ENCODE measurements around the gene MED27. TPM values are rescaled to one million over a fixed set of nuclear protein-coding genes. Genes with fewer than 3 reads are reported as not detected.

The MED27 gene
- total and polyA plus RNA-seq, 10 of the 15 experiments (the other 5 are each of a cell fraction or from before 2014, with no cell fraction given) = 20.3 to 50.3 (median 35.5) TPM

DNA sequence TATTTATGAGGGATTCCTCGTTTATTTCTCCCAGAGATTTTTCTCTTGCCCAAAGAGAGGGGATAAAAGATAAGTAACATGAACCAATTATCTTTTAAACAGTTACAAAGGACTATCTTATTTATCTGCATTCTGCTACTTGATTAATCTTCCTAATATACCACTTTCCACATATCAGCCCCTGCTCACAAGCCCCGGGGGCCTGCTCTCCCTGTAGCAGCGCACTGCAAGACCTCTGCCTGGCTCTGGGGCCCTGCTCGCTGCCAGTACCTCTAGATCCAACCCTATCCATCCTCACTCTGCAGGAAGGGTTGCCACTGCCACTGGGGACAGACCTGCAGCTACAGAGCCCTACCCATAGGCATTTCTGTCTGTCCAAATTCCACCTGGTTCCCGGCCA lies 75.3 kb downstream of the MED27 start:
- FAIRE-seq (no peak), DNase-seq (ENCODE audit: low read depth, low spot score) (no peak), ATAC-seq (no peak)
- Histone ChIP-seq H3K36me3 (ENCODE audit: control insufficient read depth in 2 of 2, insufficient read depth in 2 of 2, low read length in 1 of 2) (no peaks in the 10 kb centered on the region; a peak in 1 of 4 replicates), H3K79me2 (ENCODE audit: control insufficient read depth, insufficient read depth, low read length) (no peaks in the 10 kb centered on the region), H4K20me1 (ENCODE audit: control insufficient read depth, insufficient read depth) (peaks cover 13% of the 10 kb centered on the region; the same call in 1 of the 2 replicates), H3K4me1 (ENCODE audit: control insufficient read depth, insufficient read depth, low read length) (peaks cover 44% of the 10 kb centered on the region), H3K27ac (ENCODE audit: control insufficient read depth, insufficient read depth) (no peak overlapping the region), H3K9ac (ENCODE audit: control insufficient read depth, insufficient read depth, low read length) (no peak overlapping the region), H3K4me3 (no peak overlapping the region), H3K9me3 (replicated peaks; ENCODE audit: control insufficient read depth, insufficient read depth, low read length) (peaks cover 3% of the 10 kb centered on the region; the same call in 1 of the 3 replicates), H3K4me2 (ENCODE audit: control insufficient read depth, insufficient read depth) (peak overlapping the region; percentile 17; the same call in 1 of the 2 replicates), H2AFZ (ENCODE audit: control insufficient read depth, low read depth, low read length) (no peak overlapping the region), H3K27me3 (replicated peaks in 1 of 2; ENCODE audit: control insufficient read depth in 2 of 2, insufficient read depth in 2 of 2, low read length in 1 of 2) (no peaks in the 10 kb centered on the region)
- ChIA-PET CTCF (no interaction called here), RAD21 (ENCODE audit: unreplicated experiment) (no interaction called here), SMC1A (ENCODE audit: uncharacterized antibody, unreplicated experiment) (interaction anchor here (1.0 kb wide), 1 partner anchor 110 kb away, joined by 3 read pairs; no protein-coding TSS in a partner anchor), POLR2A (no interaction called here)
- WGBS (ENCODE audit: insufficient coverage, insufficient replicate concordance, low lambda C conversion rate, missing lambda C conversion rate) = 96% methylated on average over 5 of the region's 5 CpGs
- in situ Hi-C loops (cut with MboI) = no loop called here
- no TSS peak for BruUV-seq (replicated peaks)
- intact Hi-C loops (cut with micrococcal nuclease; ENCODE audit: unreplicated experiment) = no loop called here
- TF ChIP-seq ZNF207 (IDR thresholded peaks at IDR 0.05; ENCODE audit: borderline replicate concordance) = no peak
- TF ChIP-seq NFYB (IDR thresholded peaks at IDR 0.05; ENCODE audit: insufficient read depth, low read depth, low read length) = no peak
- TF ChIP-seq MEF2A (IDR thresholded peaks at IDR 0.05; ENCODE audit: insufficient read depth, low read depth, low read length) = no peak
- TF ChIP-seq, protein P1, sequence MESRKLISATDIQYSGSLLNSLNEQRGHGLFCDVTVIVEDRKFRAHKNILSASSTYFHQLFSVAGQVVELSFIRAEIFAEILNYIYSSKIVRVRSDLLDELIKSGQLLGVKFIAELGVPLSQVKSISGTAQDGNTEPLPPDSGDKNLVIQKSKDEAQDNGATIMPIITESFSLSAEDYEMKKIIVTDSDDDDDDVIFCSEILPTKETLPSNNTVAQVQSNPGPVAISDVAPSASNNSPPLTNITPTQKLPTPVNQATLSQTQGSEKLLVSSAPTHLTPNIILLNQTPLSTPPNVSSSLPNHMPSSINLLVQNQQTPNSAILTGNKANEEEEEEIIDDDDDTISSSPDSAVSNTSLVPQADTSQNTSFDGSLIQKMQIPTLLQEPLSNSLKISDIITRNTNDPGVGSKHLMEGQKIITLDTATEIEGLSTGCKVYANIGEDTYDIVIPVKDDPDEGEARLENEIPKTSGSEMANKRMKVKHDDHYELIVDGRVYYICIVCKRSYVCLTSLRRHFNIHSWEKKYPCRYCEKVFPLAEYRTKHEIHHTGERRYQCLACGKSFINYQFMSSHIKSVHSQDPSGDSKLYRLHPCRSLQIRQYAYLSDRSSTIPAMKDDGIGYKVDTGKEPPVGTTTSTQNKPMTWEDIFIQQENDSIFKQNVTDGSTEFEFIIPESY (IDR thresholded peaks at IDR 0.05) = no peak
- no peak for TF ChIP-seq POLR2A (IDR thresholded peaks at IDR 0.05; ENCODE audit: low read depth, low read length)
- TF ChIP-seq, protein P2, sequence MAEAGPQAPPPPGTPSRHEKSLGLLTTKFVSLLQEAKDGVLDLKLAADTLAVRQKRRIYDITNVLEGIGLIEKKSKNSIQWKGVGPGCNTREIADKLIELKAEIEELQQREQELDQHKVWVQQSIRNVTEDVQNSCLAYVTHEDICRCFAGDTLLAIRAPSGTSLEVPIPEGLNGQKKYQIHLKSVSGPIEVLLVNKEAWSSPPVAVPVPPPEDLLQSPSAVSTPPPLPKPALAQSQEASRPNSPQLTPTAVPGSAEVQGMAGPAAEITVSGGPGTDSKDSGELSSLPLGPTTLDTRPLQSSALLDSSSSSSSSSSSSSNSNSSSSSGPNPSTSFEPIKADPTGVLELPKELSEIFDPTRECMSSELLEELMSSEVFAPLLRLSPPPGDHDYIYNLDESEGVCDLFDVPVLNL (IDR thresholded peaks at IDR 0.05; ENCODE audit: low read depth, low read length) = no peak
- no peak for TF ChIP-seq EED (IDR thresholded peaks at IDR 0.05; ENCODE audit: low read depth)
- no peak for TF ChIP-seq KAT2A (conservative IDR thresholded peaks at IDR 0.05; ENCODE audit: control insufficient read depth, low read depth, low read length)
- TF ChIP-seq, protein P3, sequence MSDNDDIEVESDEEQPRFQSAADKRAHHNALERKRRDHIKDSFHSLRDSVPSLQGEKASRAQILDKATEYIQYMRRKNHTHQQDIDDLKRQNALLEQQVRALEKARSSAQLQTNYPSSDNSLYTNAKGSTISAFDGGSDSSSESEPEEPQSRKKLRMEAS (IDR thresholded peaks at IDR 0.05; ENCODE audit: low read depth, low read length) = no peak
- TF ChIP-seq NFXL1 (IDR thresholded peaks at IDR 0.05; ENCODE audit: borderline replicate concordance) = no peak
- TF ChIP-seq, protein P4, sequence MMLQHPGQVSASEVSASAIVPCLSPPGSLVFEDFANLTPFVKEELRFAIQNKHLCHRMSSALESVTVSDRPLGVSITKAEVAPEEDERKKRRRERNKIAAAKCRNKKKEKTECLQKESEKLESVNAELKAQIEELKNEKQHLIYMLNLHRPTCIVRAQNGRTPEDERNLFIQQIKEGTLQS (IDR thresholded peaks at IDR 0.05; ENCODE audit: borderline replicate concordance, extremely low read depth, low read depth, low read length) = no peak
- TF ChIP-seq, protein P5, sequence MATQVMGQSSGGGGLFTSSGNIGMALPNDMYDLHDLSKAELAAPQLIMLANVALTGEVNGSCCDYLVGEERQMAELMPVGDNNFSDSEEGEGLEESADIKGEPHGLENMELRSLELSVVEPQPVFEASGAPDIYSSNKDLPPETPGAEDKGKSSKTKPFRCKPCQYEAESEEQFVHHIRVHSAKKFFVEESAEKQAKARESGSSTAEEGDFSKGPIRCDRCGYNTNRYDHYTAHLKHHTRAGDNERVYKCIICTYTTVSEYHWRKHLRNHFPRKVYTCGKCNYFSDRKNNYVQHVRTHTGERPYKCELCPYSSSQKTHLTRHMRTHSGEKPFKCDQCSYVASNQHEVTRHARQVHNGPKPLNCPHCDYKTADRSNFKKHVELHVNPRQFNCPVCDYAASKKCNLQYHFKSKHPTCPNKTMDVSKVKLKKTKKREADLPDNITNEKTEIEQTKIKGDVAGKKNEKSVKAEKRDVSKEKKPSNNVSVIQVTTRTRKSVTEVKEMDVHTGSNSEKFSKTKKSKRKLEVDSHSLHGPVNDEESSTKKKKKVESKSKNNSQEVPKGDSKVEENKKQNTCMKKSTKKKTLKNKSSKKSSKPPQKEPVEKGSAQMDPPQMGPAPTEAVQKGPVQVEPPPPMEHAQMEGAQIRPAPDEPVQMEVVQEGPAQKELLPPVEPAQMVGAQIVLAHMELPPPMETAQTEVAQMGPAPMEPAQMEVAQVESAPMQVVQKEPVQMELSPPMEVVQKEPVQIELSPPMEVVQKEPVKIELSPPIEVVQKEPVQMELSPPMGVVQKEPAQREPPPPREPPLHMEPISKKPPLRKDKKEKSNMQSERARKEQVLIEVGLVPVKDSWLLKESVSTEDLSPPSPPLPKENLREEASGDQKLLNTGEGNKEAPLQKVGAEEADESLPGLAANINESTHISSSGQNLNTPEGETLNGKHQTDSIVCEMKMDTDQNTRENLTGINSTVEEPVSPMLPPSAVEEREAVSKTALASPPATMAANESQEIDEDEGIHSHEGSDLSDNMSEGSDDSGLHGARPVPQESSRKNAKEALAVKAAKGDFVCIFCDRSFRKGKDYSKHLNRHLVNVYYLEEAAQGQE (IDR thresholded peaks at IDR 0.05; ENCODE audit: low read depth, low read length) = no peak
- no peak for TF ChIP-seq RB1 (IDR thresholded peaks at IDR 0.05; ENCODE audit: borderline replicate concordance)
- no peak for TF ChIP-seq TCF3 (IDR thresholded peaks at IDR 0.05; ENCODE audit: borderline replicate concordance, insufficient read depth, low read depth, low read length)
